Measurements from ENCODE around the gene COL5A1.
"Not testable (repeated sequence)": the region's sequence is repeated elsewhere in the genome, so short reads cannot be mapped to it uniquely, and the experiment has no call there.

The COL5A1 gene

DNA sequence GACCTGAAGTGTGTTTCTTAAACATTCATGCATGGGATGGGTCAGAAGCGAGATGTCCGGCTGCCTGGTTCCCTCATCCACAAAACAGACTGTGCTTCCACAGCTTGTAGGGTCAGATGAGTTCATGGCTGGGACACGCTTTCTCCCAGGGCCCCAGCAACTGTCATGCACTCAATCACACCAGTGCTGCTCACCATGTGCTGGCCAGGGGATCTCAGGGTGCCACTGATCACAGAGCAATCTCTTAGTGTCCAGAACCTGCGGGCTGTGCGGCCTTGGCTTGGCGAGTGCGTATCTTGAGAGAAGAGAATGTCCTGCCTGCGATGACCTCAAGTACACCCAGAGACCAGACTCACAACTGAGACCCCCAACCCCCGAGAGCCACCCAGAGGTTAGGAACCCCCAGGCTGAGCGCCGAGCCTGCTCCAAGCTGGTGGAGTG, 213.0 kb downstream of the COL5A1 start:
- Histone ChIP-seq H3K4me3 (ENCODE audit: severe bottlenecking) (no peak overlapping the region), H3K4me1 (ENCODE audit: insufficient read depth, poor library complexity, severe bottlenecking) (peaks cover 7% of the 10 kb centered on the region), H3K27me3 (ENCODE audit: insufficient read depth, poor library complexity, severe bottlenecking) (peaks cover 28% of the 10 kb centered on the region), H3K36me3 (ENCODE audit: low read depth) (no peaks in the 10 kb centered on the region), H3K27ac (ENCODE audit: poor library complexity, severe bottlenecking) (no peak overlapping the region), H3K9me3 (ENCODE audit: severe bottlenecking) (peaks cover 4% of the 10 kb centered on the region)
- no peak for ATAC-seq (ENCODE audit: low read depth)
- no peak for DNase-seq (ENCODE audit: low spot score)
- TF ChIP-seq CTCF (IDR thresholded peaks at IDR 0.05; ENCODE audit: poor library complexity, severe bottlenecking), result no peak

DNA sequence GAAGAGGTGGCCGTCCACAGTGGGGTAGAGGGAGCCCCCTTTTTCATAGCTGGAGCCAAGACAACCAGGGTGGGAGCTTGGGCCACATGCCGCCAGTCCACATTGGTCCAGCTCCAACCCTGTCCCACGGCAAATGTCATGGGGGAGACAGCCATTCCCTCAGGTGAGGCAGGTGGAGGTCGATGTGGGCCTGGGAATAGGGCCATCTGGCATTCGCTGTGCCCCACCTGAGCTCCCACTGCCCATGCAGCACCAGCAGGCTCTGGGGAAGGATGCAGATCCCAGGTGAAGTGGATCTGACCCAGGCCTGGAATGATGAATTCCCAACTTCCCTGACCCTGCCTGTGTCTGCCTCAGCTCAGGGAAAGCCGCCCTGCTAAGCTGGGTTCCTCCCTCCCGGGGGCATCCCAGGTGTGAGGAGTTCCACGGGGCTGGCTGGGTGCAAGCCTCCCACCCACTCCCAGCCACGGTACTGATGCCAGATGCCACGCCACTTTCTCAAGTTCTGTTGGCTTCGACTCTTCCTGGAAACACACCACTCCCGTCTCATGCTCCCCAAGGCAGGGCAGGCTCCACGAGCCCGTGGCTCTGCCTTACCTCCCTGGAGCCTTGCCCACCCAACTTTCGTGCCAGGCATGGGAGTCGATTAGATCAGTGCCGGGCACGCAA, 213.8 kb downstream of the COL5A1 start:
- ATAC-seq (ENCODE audit: low read depth) (no peak), DNase-seq (ENCODE audit: low spot score) (no peak)
- Histone ChIP-seq H3K27ac (ENCODE audit: poor library complexity, severe bottlenecking) (no peak overlapping the region), H3K36me3 (ENCODE audit: low read depth) (no peaks in the 10 kb centered on the region), H3K4me1 (ENCODE audit: insufficient read depth, poor library complexity, severe bottlenecking) (peaks cover 7% of the 10 kb centered on the region), H3K27me3 (ENCODE audit: insufficient read depth, poor library complexity, severe bottlenecking) (peaks cover 28% of the 10 kb centered on the region), H3K4me3 (ENCODE audit: severe bottlenecking) (no peak overlapping the region), H3K9me3 (ENCODE audit: severe bottlenecking) (peaks cover 4% of the 10 kb centered on the region)
- no peak for TF ChIP-seq CTCF (IDR thresholded peaks at IDR 0.05; ENCODE audit: poor library complexity, severe bottlenecking)

DNA sequence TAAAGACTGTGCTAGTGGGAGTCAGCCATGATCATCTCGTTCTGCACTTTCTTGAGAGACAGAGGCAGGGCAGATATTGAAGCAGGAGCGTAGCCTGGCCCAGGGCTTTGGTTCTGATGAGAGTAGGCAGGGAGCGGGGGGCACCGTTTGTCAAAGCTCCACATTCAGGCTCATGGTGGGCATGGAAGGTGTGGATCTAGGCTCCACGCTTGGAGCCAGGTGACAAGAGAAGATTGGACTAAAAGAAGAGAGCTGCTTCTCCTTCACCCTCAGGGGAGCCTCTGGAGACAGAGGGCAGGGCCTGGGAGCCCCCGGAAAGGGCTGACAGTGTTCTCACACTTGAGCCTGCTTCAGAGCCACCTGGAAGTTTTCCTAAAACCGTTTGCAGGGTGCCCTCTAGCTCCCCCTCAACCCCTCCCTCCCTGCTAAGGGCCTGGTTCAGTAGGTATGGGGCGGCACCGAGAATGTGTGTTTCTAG, 214.3 kb downstream of the COL5A1 start:
- Histone ChIP-seq H3K27me3 (ENCODE audit: insufficient read depth, poor library complexity, severe bottlenecking) (peaks cover 28% of the 10 kb centered on the region), H3K4me1 (ENCODE audit: insufficient read depth, poor library complexity, severe bottlenecking) (peaks cover 7% of the 10 kb centered on the region), H3K9me3 (ENCODE audit: severe bottlenecking) (peaks cover 4% of the 10 kb centered on the region), H3K4me3 (ENCODE audit: severe bottlenecking) (no peak overlapping the region), H3K27ac (ENCODE audit: poor library complexity, severe bottlenecking) (no peak overlapping the region), H3K36me3 (ENCODE audit: low read depth) (no peaks in the 10 kb centered on the region)
- no peak for TF ChIP-seq CTCF (IDR thresholded peaks at IDR 0.05; ENCODE audit: poor library complexity, severe bottlenecking)
- no peak for ATAC-seq (ENCODE audit: low read depth)
- DNase-seq (ENCODE audit: low spot score), result no peak

GRCh38 chr9:134857451-134857850, 215.8 kb downstream of the COL5A1 start:
- not testable (repeated sequence) for ATAC-seq (ENCODE audit: low read depth); DNase-seq (ENCODE audit: low spot score); H3K9me3 ChIP-seq (ENCODE audit: severe bottlenecking); H3K27ac ChIP-seq (ENCODE audit: poor library complexity, severe bottlenecking); H3K4me1 ChIP-seq (ENCODE audit: insufficient read depth, poor library complexity, severe bottlenecking); H3K36me3 ChIP-seq (ENCODE audit: low read depth); H3K4me3 ChIP-seq (ENCODE audit: severe bottlenecking)
- peaks cover 28% of the 10 kb centered on the region for H3K27me3 ChIP-seq (ENCODE audit: insufficient read depth, poor library complexity, severe bottlenecking)

DNA sequence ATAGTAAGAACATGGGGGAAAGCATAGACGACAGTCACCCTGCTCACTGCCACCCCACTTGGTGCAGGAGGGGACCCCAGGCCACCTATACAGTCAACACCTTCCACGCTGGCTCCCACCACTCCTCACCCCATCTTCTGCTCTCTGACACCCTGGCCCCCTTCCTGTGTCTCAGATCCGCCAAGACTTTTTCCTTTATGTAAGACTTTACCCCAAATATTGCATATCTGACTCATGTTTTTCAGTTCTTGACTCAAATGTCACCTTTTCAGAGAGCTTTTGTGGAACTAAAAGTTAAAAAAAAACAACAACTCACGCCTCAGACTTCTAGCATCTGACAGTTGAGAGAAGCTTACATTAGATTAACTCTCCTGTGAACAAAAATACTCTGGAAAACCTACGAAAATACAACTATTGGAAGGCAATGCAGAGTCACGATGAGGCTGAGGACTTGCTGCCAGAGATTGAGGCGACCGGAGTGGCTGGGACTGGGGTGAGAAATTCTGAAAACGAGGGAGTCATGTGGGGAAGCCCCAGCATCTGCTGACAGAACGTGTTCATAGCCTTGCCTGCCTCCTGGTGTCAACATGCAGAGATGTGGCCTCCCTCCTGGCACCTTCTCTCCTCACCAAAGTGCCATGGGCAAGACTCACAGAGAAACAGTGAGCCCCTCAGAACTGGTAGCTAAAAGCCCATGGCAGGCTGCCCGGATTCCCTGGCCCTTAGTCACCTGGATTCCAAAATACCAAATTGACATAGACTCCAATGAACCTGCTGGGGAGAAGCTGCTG, 216.6 kb downstream of the COL5A1 start:
- no peak for DNase-seq (ENCODE audit: low spot score)
- H3K4me3 ChIP-seq (ENCODE audit: severe bottlenecking), result no peak overlapping the region
- H3K9me3 ChIP-seq (ENCODE audit: severe bottlenecking), result peaks cover 2% of the 10 kb centered on the region
- no peak for TF ChIP-seq CTCF (IDR thresholded peaks at IDR 0.05; ENCODE audit: poor library complexity, severe bottlenecking)
- no peaks in the 10 kb centered on the region for H3K36me3 ChIP-seq (ENCODE audit: low read depth)
- H3K27me3 ChIP-seq (ENCODE audit: insufficient read depth, poor library complexity, severe bottlenecking), result peaks cover 23% of the 10 kb centered on the region
- ATAC-seq (ENCODE audit: low read depth), result peak; percentile 80
- H3K4me1 ChIP-seq (ENCODE audit: insufficient read depth, poor library complexity, severe bottlenecking), result peaks cover 7% of the 10 kb centered on the region
- no peak overlapping the region for H3K27ac ChIP-seq (ENCODE audit: poor library complexity, severe bottlenecking)

All from RWPE2 (cell line).